Karpas-422 (cell line): ENCODE measurements around the gene CNGB1. TPM values are rescaled to one million over a fixed set of nuclear protein-coding genes. Genes with fewer than 3 reads are reported as not detected.
"Not testable (repeated sequence)": the region's sequence is repeated elsewhere in the genome, so short reads cannot be mapped to it uniquely, and the experiment has no call there.

Source experiments
- DNase-seq: peaks from one replicate; pipeline ENCODE4 v3.0.0-alpha.2; 2015
- H2AFZ ChIP-seq: fragments of 200-600 bp; sonication (generic); 2 replicates; pipeline ENCODE4 v1.6.1; 2014; ENCODE audit warnings: antibody characterized with exemption, low read length, mixed read lengths
- H3K27ac ChIP-seq: fragments of 200-600 bp; sonication (generic); 2 replicates; pipeline ENCODE4 v1.5.1; 2014; ENCODE audit warnings: mild to moderate bottlenecking, low read length, moderate library complexity
- H3K27me3 ChIP-seq: fragments of 200-600 bp; sonication (generic); 2 replicates; pipeline ENCODE4 v1.6.1; 2014; ENCODE audit warnings: low read length, mixed read lengths
- H3K36me3 ChIP-seq: fragments of 200-600 bp; sonication (generic); 2 replicates; pipeline ENCODE4 v1.6.1; 2014; ENCODE audit warnings: low read length, mixed read lengths; ENCODE audit not compliant: insufficient read depth
- H3K4me1 ChIP-seq: fragments of 200-600 bp; sonication (generic); 2 replicates; pipeline ENCODE4 v1.6.1; 2014; ENCODE audit warnings: mild to moderate bottlenecking, low read length, mixed read lengths
- H3K4me2 ChIP-seq: fragments of 200-600 bp; sonication (generic); 2 replicates; pipeline ENCODE4 v1.6.1; 2014; ENCODE audit warnings: low read length, low read depth, mild to moderate bottlenecking; ENCODE audit not compliant: poor library complexity, severe bottlenecking
- H3K4me3 ChIP-seq: fragments of 200-600 bp; sonication (generic); 2 replicates; pipeline ENCODE4 v1.5.1; 2014; ENCODE audit warnings: mild to moderate bottlenecking, antibody characterized with exemption, low read length, mixed read lengths
- H3K79me2 ChIP-seq: fragments of 200-600 bp; sonication (generic); 2 replicates; pipeline ENCODE4 v1.6.1; 2014; ENCODE audit warnings: mild to moderate bottlenecking, low read length, mixed read lengths
- H3K9ac ChIP-seq: fragments of 200-600 bp; sonication (generic); 2 replicates; pipeline ENCODE4 v1.6.0; 2014; ENCODE audit warnings: low read length
- H3K9me2 ChIP-seq: fragments of 200-600 bp; sonication (generic), shearing (Covaris generic); replicated peaks from 2 replicates; pipeline ENCODE4 v1.6.0; 2014; ENCODE audit warnings: mild to moderate bottlenecking, low read length, moderate library complexity; ENCODE audit not compliant: insufficient read depth
- H3K9me3 ChIP-seq: fragments of 300-700, 200-600 bp; sonication (generic); 2 replicates; pipeline ENCODE4 v1.6.1; 2014; ENCODE audit warnings: low read length, mixed read lengths
- H4K20me1 ChIP-seq: fragments of 200-600 bp; sonication (generic); 2 replicates; pipeline ENCODE4 v1.6.1; 2014; ENCODE audit warnings: mild to moderate bottlenecking, antibody characterized with exemption, low read length, low read depth; ENCODE audit not compliant: insufficient read depth
- total RNA-seq: library from RNA; depleted of rRNA; stranded (reverse); fragments of >200 nt; shearing (Covaris generic); gene quantifications from 2 replicates; pipeline ENCODE4 v1.2.3, GENCODE V29; 2014; ENCODE audit warnings: low replicate concordance

The CNGB1 gene
- total RNA-seq, 1 experiment from 2014 or later: not detected

DNA sequence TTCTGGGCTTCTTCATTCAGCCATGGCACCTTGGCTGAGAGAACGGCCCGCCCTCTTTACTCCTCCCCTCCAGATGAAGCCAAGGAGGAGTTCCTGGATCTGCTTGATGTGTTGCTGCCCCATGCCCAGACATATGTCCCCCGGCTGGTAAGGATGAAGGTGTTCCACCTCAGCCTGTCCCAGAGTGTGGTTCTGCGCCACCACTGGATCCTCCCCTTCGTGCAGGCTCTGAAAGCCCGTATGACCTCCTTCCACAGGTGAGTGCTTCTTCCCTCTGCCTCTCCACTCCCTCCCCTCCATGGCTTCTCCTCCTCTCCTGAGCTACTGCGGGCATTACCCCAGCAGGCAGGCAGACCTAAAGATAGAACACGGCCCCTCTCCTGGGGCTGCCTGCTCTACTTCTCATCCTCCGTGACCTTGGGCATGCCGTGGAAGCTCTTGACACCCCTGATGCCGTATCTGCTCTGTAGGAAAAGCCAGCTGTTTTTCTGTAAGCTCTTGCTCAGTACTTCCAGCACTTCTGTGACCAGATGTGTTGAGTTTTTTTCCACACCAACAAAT is 39.0 kb upstream of the CNGB1 start:
- Histone ChIP-seq H3K79me2 (peaks cover 23% of the 10 kb centered on the region), H3K9ac (no peak overlapping the region), H2AFZ (no peak overlapping the region), H3K9me3 (no peaks in the 10 kb centered on the region), H3K4me2 (no peak overlapping the region), H3K9me2 (no peaks in the 10 kb centered on the region), H4K20me1 (no peaks in the 10 kb centered on the region), H3K4me3 (no peak overlapping the region), H3K36me3 (peaks cover 29% of the 10 kb centered on the region), H3K27me3 (no peaks in the 10 kb centered on the region), H3K4me1 (no peaks in the 10 kb centered on the region), H3K27ac (no peak overlapping the region)
- DNase-seq: no peak

DNA sequence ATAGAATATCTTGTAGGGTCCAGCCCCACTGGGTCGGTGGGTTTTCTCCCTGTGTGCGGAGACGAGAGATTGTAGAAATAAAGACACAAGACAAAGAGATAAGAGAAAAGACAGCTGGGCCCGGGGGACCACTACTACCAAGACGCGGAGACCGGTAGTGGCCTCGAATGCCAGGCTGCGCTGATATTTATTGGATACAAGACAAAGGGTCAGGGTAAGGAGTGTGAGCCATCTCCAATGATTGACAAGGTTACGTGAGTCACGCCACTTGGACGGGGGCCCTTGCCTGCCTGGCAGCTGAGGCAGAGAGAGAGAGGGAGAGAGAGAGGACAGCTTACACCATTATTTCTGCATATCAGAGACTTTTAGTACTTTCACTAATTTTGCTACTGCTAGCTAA is 33.8 kb upstream of the CNGB1 start:
- DNase-seq, H3K4me2 ChIP-seq, H3K27me3 ChIP-seq, H3K9me3 ChIP-seq, H3K4me3 ChIP-seq, H3K9ac ChIP-seq, H3K27ac ChIP-seq, H2AFZ ChIP-seq, H3K9me2 ChIP-seq, H4K20me1 ChIP-seq: not testable (repeated sequence)
- peaks cover 32% of the 10 kb centered on the region for H3K4me1 ChIP-seq
- peaks cover 30% of the 10 kb centered on the region for H3K36me3 ChIP-seq
- peaks cover 52% of the 10 kb centered on the region for H3K79me2 ChIP-seq

- no peak for DNase-seq
- Histone ChIP-seq H3K36me3 (peaks cover 29% of the 10 kb centered on the region), H3K27ac (no peak overlapping the region), H2AFZ (no peak overlapping the region), H3K27me3 (no peaks in the 10 kb centered on the region), H3K9me2 (no peaks in the 10 kb centered on the region), H3K4me3 (no peak overlapping the region), H3K9me3 (no peaks in the 10 kb centered on the region), H3K4me2 (peak overlapping the region; percentile 99), H3K9ac (peak overlapping the region; percentile 90; the same call in 1 of the 2 replicates), H4K20me1 (no peaks in the 10 kb centered on the region), H3K79me2 (peaks cover 54% of the 10 kb centered on the region), H3K4me1 (peaks cover 42% of the 10 kb centered on the region)
Measured at GRCh38 chr16:58002936-58003335, 32.0 kb upstream of the CNGB1 start.

DNA sequence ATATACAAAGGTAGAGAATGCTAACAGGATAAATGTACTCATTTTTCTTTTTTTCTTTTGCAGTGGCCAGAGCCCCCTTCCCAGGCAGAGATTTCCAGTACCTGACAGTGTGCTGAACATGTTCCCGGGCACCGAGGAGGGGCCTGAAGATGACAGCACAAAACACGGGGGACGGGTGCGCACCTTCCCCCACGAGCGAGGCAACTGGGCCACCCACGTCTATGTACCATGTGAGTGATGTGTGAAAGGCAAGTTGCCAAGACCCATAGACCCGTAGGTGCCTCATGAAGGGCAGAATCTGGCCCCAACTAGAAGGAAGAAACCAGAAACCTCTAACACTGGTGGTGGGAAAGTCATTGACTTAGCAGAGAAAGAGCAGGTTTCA is 31.5 kb upstream of the CNGB1 start:
- H3K27ac ChIP-seq: no peak overlapping the region
- no peak overlapping the region for H2AFZ ChIP-seq
- H3K4me1 ChIP-seq: peaks cover 42% of the 10 kb centered on the region
- peaks cover 29% of the 10 kb centered on the region for H3K36me3 ChIP-seq
- no peaks in the 10 kb centered on the region for H3K9me3 ChIP-seq
- H4K20me1 ChIP-seq: no peaks in the 10 kb centered on the region
- peak overlapping the region; percentile 90 for H3K9ac ChIP-seq
- peaks cover 53% of the 10 kb centered on the region for H3K79me2 ChIP-seq
- H3K9me2 ChIP-seq: no peaks in the 10 kb centered on the region
- H3K4me2 ChIP-seq: peak overlapping the region; percentile 99
- H3K4me3 ChIP-seq: peak overlapping the region; percentile 82
- no peak for DNase-seq
- H3K27me3 ChIP-seq: no peaks in the 10 kb centered on the region

- Histone ChIP-seq H3K36me3 (peaks cover 26% of the 10 kb centered on the region), H3K79me2 (peaks cover 49% of the 10 kb centered on the region), H3K4me1 (peaks cover 42% of the 10 kb centered on the region), H3K27me3 (no peaks in the 10 kb centered on the region), H2AFZ (no peak overlapping the region), H3K27ac (no peak overlapping the region; the same call in 1 of the 2 replicates), H3K4me3 (peak overlapping the region; percentile 82), H3K9me3 (no peaks in the 10 kb centered on the region), H4K20me1 (no peaks in the 10 kb centered on the region), H3K9me2 (no peaks in the 10 kb centered on the region), H3K9ac (peak overlapping the region; percentile 90), H3K4me2 (peak overlapping the region; percentile 99)
- DNase-seq: peak; percentile 46
Measured at GRCh38 chr16:58001781-58002415, 31.0 kb upstream of the CNGB1 start.

- H3K27me3 ChIP-seq: no peaks in the 10 kb centered on the region
- H3K36me3 ChIP-seq: peaks cover 21% of the 10 kb centered on the region
- H3K4me2 ChIP-seq: peak within 1 kb of the TSS; percentile 99
- H3K4me3 ChIP-seq: peak within 1 kb of the TSS; percentile 82
- DNase-seq: peak; percentile 96
- H2AFZ ChIP-seq: peak within 1 kb of the TSS; percentile 97
- peaks cover 42% of the 10 kb centered on the region for H3K4me1 ChIP-seq
- peak within 1 kb of the TSS; percentile 75 for H3K27ac ChIP-seq
- peak within 1 kb of the TSS; percentile 90 for H3K9ac ChIP-seq
- no peaks in the 10 kb centered on the region for H3K9me2 ChIP-seq
- H3K9me3 ChIP-seq: no peaks in the 10 kb centered on the region
- H3K79me2 ChIP-seq: peaks cover 42% of the 10 kb centered on the region
- H4K20me1 ChIP-seq: no peaks in the 10 kb centered on the region
Measured at GRCh38 chr16:58000706-58001676, 30.1 kb upstream of the CNGB1 start, which contains the start of gene USB1. Gene USB1, plus strand, starts transcription at chr16:58001407. Its CDS starts 77 bp downstream, at chr16:58001484.

- Histone ChIP-seq H3K79me2 (peaks cover 39% of the 10 kb centered on the region), H3K4me3 (peak within 1 kb of the TSS; percentile 82), H3K9ac (peak within 1 kb of the TSS; percentile 90), H3K27ac (peak within 1 kb of the TSS; percentile 75), H3K9me3 (no peaks in the 10 kb centered on the region), H3K36me3 (peaks cover 16% of the 10 kb centered on the region; the same call in 1 of the 2 replicates), H3K4me1 (peaks cover 42% of the 10 kb centered on the region), H3K4me2 (peak within 1 kb of the TSS; percentile 99), H3K27me3 (no peaks in the 10 kb centered on the region), H2AFZ (peak within 1 kb of the TSS; percentile 97), H3K9me2 (no peaks in the 10 kb centered on the region), H4K20me1 (no peaks in the 10 kb centered on the region)
- peak; percentile 66 for DNase-seq
Measured at GRCh38 chr16:57999971-58000705, 29.2 kb upstream of the CNGB1 start, which contains the start of gene ZNF319. Gene ZNF319, minus strand, starts transcription at chr16:58000672. Its CDS starts 2,407 bp downstream, at chr16:57998265.
